Measurements from ENCODE around the gene GP1BB. TPM values are rescaled to one million over a fixed set of nuclear protein-coding genes. Genes with fewer than 3 reads are reported as not detected.

Gene GP1BB
- total RNA-seq, 4 donors from 2014 or later, result 39.8 to 65.1 (median 51.0) TPM

DNA sequence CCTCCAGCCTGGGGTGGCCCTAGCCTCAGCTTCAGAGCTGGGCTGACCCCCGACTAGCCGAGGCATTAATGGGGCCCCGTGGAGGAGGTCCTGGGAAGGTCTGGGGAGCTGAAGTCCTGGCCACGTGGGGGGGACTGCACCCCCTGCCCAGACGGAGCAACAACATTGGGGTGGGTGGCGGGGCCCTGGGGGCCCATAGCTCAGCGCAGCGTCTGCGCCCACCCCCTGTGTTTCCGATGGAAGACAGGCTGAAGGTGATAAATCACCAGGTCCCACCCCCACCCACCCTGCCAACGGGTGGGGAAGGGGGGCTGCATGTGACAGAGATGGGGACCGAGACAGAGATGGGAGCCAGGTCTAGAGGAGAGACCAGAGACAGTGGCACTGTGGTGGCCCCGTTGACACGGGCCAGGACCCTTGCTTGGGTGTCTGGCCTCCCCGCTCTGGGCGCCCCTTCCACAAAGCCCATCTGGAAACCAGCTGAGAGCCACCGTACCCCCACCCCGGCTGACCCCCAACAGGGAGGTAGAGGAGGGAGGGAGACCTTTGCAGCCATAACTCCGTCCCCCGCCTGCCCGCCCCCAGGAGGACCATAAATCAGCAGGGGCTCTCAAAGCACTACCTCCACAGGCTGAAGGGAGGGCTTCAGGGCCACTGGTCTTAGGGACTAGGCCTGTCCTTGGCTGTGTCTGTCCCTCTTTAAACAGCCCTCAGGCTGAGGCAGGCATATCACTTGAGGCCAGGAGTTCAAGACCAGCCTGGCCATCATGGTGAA lies 8.2 kb downstream of the GP1BB start:
- intact Hi-C loops (cut with DNase I; ENCODE audit: low total_unique reads), result loop anchor here (5.0 kb wide), 1 partner anchor 186 kb away; no protein-coding TSS in a partner anchor

DNA sequence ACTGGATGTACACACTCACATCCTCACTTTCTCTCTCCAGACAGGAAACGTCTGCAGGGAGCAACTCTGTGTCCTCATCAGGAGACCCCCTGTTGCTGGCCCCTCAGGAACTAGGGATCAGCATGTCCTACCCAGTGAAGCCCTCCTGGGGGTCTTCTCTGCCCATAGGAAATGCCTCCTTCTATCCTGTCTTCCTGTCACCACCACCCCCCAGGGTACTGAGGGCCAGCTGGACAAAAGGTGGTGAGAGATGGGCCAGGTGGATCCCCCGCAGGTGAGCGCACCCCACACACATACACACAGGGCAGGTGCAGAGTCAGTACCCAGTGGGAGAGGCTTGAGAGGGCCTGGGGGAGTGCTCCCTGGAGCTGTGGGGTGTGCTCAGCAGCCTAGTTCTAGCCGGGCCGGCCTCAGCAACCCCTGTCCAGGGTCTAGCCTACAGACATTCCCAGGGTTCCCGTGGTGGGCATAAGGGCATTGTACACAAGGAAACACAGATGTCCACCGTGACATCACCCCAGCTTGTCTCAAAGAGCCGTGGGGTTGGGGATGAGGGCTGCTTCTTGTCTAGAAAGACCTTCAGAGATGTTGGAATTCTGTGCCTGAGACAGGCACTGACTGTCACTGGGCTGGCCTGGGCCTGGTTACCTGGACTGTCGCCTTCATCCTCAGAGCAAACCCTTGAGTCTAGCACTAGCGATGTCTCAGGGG lies 9.2 kb downstream of the GP1BB start:
- 88 to 95% methylated on average over 9 to 10 of the region's 10 CpGs for WGBS, 2 donors
- TF ChIP-seq, protein P1, sequence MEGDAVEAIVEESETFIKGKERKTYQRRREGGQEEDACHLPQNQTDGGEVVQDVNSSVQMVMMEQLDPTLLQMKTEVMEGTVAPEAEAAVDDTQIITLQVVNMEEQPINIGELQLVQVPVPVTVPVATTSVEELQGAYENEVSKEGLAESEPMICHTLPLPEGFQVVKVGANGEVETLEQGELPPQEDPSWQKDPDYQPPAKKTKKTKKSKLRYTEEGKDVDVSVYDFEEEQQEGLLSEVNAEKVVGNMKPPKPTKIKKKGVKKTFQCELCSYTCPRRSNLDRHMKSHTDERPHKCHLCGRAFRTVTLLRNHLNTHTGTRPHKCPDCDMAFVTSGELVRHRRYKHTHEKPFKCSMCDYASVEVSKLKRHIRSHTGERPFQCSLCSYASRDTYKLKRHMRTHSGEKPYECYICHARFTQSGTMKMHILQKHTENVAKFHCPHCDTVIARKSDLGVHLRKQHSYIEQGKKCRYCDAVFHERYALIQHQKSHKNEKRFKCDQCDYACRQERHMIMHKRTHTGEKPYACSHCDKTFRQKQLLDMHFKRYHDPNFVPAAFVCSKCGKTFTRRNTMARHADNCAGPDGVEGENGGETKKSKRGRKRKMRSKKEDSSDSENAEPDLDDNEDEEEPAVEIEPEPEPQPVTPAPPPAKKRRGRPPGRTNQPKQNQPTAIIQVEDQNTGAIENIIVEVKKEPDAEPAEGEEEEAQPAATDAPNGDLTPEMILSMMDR (IDR thresholded peaks at IDR 0.05), result no peak
- TF ChIP-seq POLR2A (IDR thresholded peaks at IDR 0.05), result no peak
- no peak overlapping the region for H3K4me3 ChIP-seq (ENCODE audit: low read depth, poor library complexity, severe bottlenecking)
- no peak for DNase-seq (ENCODE audit: low spot score in 2 of 2)
- intact Hi-C loops (cut with DNase I; ENCODE audit: low total_unique reads), result loop anchor here (5.0 kb wide), 1 partner anchor 185 kb away; no protein-coding TSS in a partner anchor

More for the DNA sequence above, 8.2 kb downstream of the GP1BB start:
- H3K4me3 ChIP-seq (ENCODE audit: low read depth, poor library complexity, severe bottlenecking), result no peak overlapping the region
- DNase-seq (ENCODE audit: low spot score in 2 of 2), result no peak
- no peak for TF ChIP-seq POLR2A (IDR thresholded peaks at IDR 0.05)
- TF ChIP-seq, protein P1 (IDR thresholded peaks at IDR 0.05), result no peak
- 64% methylated on average over 17 of the region's 21 CpGs for WGBS, 2 donors

DNA sequence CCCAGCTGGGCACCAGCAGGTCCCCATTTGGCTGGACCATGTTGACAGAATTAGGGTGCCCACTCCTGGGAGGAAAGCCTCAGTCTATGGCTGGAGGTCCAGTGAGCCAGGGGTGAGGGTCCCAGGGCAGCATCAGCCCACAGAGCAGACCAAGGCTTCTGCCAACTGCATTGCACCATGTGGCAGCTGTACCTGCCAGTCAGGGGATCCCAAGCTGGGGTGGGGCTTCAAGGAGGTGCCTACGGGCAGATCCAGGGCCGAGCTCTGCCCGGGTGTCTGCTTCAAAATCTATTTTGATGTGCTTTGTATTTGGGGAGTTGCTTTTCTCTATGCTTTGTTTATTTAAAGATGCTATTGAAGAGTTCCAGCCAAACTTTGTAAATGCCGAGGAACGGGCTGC lies 10.4 kb downstream of the GP1BB start:
- no peak for DNase-seq (ENCODE audit: low spot score in 2 of 2)
- H3K4me3 ChIP-seq (ENCODE audit: low read depth, poor library complexity, severe bottlenecking), result no peak overlapping the region
- WGBS, 2 donors, result 75 to 79% methylated on average over 5 of the region's 5 CpGs
- TF ChIP-seq POLR2A (IDR thresholded peaks at IDR 0.05), result no peak
- TF ChIP-seq, protein P1 (IDR thresholded peaks at IDR 0.05), result no peak
- intact Hi-C loops (cut with DNase I; ENCODE audit: low total_unique reads), result loop anchor here (5.0 kb wide), 1 partner anchor 184 kb away; no protein-coding TSS in a partner anchor

DNA sequence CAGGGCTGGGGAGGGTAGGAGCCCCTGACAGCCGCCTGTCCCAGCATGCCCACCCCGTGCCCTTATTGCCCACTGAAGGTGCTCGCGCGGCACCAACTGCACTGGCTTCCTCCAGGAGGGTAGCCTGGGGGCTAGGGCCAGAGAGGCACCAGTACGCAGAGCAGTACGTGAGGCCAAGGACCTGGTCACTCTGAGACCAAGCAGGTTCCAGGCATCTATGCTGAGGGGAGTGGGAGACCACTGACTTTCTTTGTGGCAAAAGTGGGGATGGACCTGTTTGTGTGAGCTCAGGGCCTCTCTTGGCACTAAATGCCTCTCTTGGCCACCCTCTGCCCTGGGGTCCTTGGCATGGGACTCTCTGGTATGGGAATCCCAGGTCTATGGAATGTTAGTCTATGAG lies 10.8 kb downstream of the GP1BB start:
- no peak overlapping the region for H3K4me3 ChIP-seq (ENCODE audit: low read depth, poor library complexity, severe bottlenecking)
- 92 to 95% methylated on average over 7 of the region's 7 CpGs for WGBS, 2 donors
- TF ChIP-seq, protein P1 (IDR thresholded peaks at IDR 0.05), result no peak
- no peak for TF ChIP-seq POLR2A (IDR thresholded peaks at IDR 0.05)
- intact Hi-C loops (cut with DNase I; ENCODE audit: low total_unique reads), result loop anchor here (5.0 kb wide), 1 partner anchor 183 kb away; no protein-coding TSS in a partner anchor
- no peak for DNase-seq (ENCODE audit: low spot score in 2 of 2)

DNA sequence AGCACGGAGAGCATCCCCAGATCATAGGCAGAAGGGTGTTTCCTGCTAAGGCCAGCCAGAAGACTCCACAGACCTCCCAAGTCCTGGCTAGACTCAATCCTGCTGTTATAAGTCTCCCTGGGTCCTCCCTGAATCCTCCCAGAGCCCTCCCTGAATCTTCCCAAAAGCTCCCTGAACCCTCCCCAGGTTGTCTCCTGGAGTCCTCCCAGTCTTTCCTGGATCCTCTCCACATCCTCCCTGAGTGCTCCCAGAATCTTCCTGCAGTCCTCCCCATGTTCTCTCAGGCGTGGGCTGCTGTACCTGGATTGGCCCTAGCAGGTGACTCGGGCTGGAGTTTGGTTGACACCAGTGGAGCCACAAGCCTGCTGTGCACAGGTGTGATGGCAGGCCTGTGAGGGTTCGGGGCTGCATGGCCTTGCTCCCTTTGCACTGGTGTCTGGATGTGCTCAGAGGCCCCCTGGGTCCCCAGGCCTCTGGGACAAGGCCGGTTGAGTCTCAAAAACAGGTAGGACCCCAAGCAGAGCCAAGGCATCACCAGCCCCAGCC lies 11.6 kb downstream of the GP1BB start:
- intact Hi-C loops (cut with DNase I; ENCODE audit: low total_unique reads), result loop anchor here (5.0 kb wide), 1 partner anchor 182 kb away; no protein-coding TSS in a partner anchor
- no peak overlapping the region for H3K4me3 ChIP-seq (ENCODE audit: low read depth, poor library complexity, severe bottlenecking)
- WGBS, 2 donors, result 76 to 86% methylated on average over 3 to 4 of the region's 5 CpGs
- TF ChIP-seq POLR2A (IDR thresholded peaks at IDR 0.05), result no peak
- TF ChIP-seq, protein P1 (IDR thresholded peaks at IDR 0.05), result no peak
- no peak for DNase-seq (ENCODE audit: low spot score in 2 of 2)

Data from lower leg skin (tissue), 4 donors.